ENCODE data around the gene C2CD3.

The C2CD3 gene

GRCh38 chr11:73969091-73969490, 201.7 kb downstream of the C2CD3 start:
- Histone ChIP-seq H3K9ac (ENCODE audit: low read length) (no peak overlapping the region), H3K9me3 (ENCODE audit: insufficient read depth, low read length) (no peaks in the 10 kb centered on the region), H2AFZ (ENCODE audit: low read depth, low read length) (no peak overlapping the region), H3K4me2 (ENCODE audit: low read length) (no peak overlapping the region), H4K20me1 (ENCODE audit: insufficient read depth, low read length) (peaks cover 20% of the 10 kb centered on the region), H3K4me3 (ENCODE audit: low read length) (no peak overlapping the region), H3K36me3 (replicated peaks; ENCODE audit: low read depth, low read length) (peaks cover 12% of the 10 kb centered on the region), H3K27me3 (ENCODE audit: low read depth, low read length) (peaks cover 17% of the 10 kb centered on the region), H3K79me2 (ENCODE audit: low read length) (no peaks in the 10 kb centered on the region), H3K4me1 (ENCODE audit: low read length) (peaks cover 37% of the 10 kb centered on the region), H3K27ac (ENCODE audit: low read length) (no peak overlapping the region)
- TF ChIP-seq, protein P1, sequence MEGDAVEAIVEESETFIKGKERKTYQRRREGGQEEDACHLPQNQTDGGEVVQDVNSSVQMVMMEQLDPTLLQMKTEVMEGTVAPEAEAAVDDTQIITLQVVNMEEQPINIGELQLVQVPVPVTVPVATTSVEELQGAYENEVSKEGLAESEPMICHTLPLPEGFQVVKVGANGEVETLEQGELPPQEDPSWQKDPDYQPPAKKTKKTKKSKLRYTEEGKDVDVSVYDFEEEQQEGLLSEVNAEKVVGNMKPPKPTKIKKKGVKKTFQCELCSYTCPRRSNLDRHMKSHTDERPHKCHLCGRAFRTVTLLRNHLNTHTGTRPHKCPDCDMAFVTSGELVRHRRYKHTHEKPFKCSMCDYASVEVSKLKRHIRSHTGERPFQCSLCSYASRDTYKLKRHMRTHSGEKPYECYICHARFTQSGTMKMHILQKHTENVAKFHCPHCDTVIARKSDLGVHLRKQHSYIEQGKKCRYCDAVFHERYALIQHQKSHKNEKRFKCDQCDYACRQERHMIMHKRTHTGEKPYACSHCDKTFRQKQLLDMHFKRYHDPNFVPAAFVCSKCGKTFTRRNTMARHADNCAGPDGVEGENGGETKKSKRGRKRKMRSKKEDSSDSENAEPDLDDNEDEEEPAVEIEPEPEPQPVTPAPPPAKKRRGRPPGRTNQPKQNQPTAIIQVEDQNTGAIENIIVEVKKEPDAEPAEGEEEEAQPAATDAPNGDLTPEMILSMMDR (IDR thresholded peaks at IDR 0.05; ENCODE audit: low read depth, low read length): no peak
- TF ChIP-seq EZH2phosphoT487 (IDR thresholded peaks at IDR 0.05; ENCODE audit: low read depth): no peak

GRCh38 chr11:73968356-73968966, 202.3 kb downstream of the C2CD3 start:
- no peak overlapping the region for H2AFZ ChIP-seq (ENCODE audit: low read depth, low read length)
- H4K20me1 ChIP-seq (ENCODE audit: insufficient read depth, low read length): peaks cover 14% of the 10 kb centered on the region
- no peak overlapping the region for H3K4me2 ChIP-seq (ENCODE audit: low read length)
- H3K27ac ChIP-seq (ENCODE audit: low read length): no peak overlapping the region
- H3K36me3 ChIP-seq (replicated peaks; ENCODE audit: low read depth, low read length): peaks cover 9% of the 10 kb centered on the region
- H3K27me3 ChIP-seq (ENCODE audit: low read depth, low read length): peaks cover 17% of the 10 kb centered on the region
- no peak overlapping the region for H3K4me3 ChIP-seq (ENCODE audit: low read length)
- no peaks in the 10 kb centered on the region for H3K79me2 ChIP-seq (ENCODE audit: low read length)
- peaks cover 42% of the 10 kb centered on the region for H3K4me1 ChIP-seq (ENCODE audit: low read length)
- no peaks in the 10 kb centered on the region for H3K9me3 ChIP-seq (ENCODE audit: insufficient read depth, low read length)
- H3K9ac ChIP-seq (ENCODE audit: low read length): no peak overlapping the region
- no peak for TF ChIP-seq EZH2phosphoT487 (IDR thresholded peaks at IDR 0.05; ENCODE audit: low read depth)
- TF ChIP-seq, protein P1 (IDR thresholded peaks at IDR 0.05; ENCODE audit: low read depth, low read length): no peak

GRCh38 chr11:73965764-73966121, 205.1 kb downstream of the C2CD3 start:
- Histone ChIP-seq H3K9ac (ENCODE audit: low read length) (no peak overlapping the region), H3K4me2 (ENCODE audit: low read length) (no peak overlapping the region)

GRCh38 chr11:73965076-73965763, 205.6 kb downstream of the C2CD3 start:
- no peak overlapping the region for H3K9ac ChIP-seq (ENCODE audit: low read length)
- H3K27me3 ChIP-seq (ENCODE audit: low read depth, low read length): peaks cover 17% of the 10 kb centered on the region
- peak overlapping the region; percentile 68 for H3K4me2 ChIP-seq (ENCODE audit: low read length)
- H3K4me3 ChIP-seq (ENCODE audit: low read length): peak overlapping the region; percentile 61
- no peaks in the 10 kb centered on the region for H3K79me2 ChIP-seq (ENCODE audit: low read length)
- no peaks in the 10 kb centered on the region for H3K9me3 ChIP-seq (ENCODE audit: insufficient read depth, low read length)
- TF ChIP-seq, protein P1 (IDR thresholded peaks at IDR 0.05; ENCODE audit: low read depth, low read length): no peak
- no peak for TF ChIP-seq EZH2phosphoT487 (IDR thresholded peaks at IDR 0.05; ENCODE audit: low read depth)
- H3K36me3 ChIP-seq (replicated peaks; ENCODE audit: low read depth, low read length): no peaks in the 10 kb centered on the region
- H4K20me1 ChIP-seq (ENCODE audit: insufficient read depth, low read length): no peaks in the 10 kb centered on the region
- H2AFZ ChIP-seq (ENCODE audit: low read depth, low read length): no peak overlapping the region
- peaks cover 23% of the 10 kb centered on the region for H3K4me1 ChIP-seq (ENCODE audit: low read length)
- no peak overlapping the region for H3K27ac ChIP-seq (ENCODE audit: low read length)

More at GRCh38 chr11:73965764-73966121, 205.1 kb downstream of the C2CD3 start:
- TF ChIP-seq EZH2phosphoT487 (IDR thresholded peaks at IDR 0.05; ENCODE audit: low read depth): no peak
- TF ChIP-seq, protein P1 (IDR thresholded peaks at IDR 0.05; ENCODE audit: low read depth, low read length): no peak
- H3K9me3 ChIP-seq (ENCODE audit: insufficient read depth, low read length): no peaks in the 10 kb centered on the region
- no peaks in the 10 kb centered on the region for H3K36me3 ChIP-seq (replicated peaks; ENCODE audit: low read depth, low read length)
- H3K4me3 ChIP-seq (ENCODE audit: low read length): no peak overlapping the region
- H4K20me1 ChIP-seq (ENCODE audit: insufficient read depth, low read length): no peaks in the 10 kb centered on the region
- no peaks in the 10 kb centered on the region for H3K79me2 ChIP-seq (ENCODE audit: low read length)
- peaks cover 28% of the 10 kb centered on the region for H3K4me1 ChIP-seq (ENCODE audit: low read length)
- H3K27ac ChIP-seq (ENCODE audit: low read length): no peak overlapping the region
- peaks cover 17% of the 10 kb centered on the region for H3K27me3 ChIP-seq (ENCODE audit: low read depth, low read length)
- no peak overlapping the region for H2AFZ ChIP-seq (ENCODE audit: low read depth, low read length)
